Kasumi-1 (cell line): Measurements from ENCODE around the gene F13B.
"Not testable (repeated sequence)": the region's sequence is repeated elsewhere in the genome, so short reads cannot be mapped to it uniquely, and the experiment has no call there.

ENCODE experiments used
- DNase-seq, 2 experiments: peaks; one replicate each; lab custom pipeline; 2025; lab: John Stamatoyannopoulos, UW

Gene F13B

GRCh38 chr1:197041486-197042353, 25.3 kb downstream of the F13B start:
- DNase-seq: no peak

GRCh38 chr1:197036861-197037260, 30.2 kb downstream of the F13B start:
- no peak for DNase-seq

DNA sequence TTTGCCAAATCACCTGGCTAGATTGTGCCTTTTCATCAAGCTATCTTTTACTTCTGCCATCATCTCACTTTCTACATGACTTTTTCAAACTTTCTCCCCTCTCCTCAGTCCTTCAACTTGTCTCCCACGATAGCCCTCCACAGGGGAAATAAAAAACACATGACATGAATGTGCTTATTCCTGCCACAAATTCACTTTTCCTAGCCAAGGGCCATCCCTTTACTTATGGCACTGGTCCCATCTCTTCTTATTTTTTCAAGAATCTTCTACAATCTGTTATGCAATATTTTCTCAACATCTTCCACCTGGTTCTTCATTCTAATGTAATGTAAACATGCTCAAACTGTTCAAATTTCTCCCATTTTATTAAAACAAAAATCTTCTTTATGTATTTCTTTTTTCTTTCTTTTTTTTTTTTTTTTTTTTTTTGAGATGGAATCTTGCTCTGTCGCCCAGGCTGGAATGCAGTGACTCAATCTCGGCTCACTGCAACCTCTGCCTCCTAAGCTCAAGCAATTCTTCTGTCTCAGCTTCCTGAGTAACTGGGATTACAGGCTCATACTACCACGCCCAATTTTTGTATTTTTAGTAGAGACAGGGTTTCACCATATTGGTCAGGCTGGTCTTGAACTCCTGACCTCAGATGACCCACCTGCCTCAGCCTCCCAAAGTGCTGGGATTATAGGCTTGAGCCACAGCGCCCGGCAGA, 32.3 kb downstream of the F13B start:
- not testable (repeated sequence) for DNase-seq

- no peak for DNase-seq
Measured at GRCh38 chr1:197029749-197030148, 37.3 kb downstream of the F13B start.

- DNase-seq: no peak
Measured at GRCh38 chr1:197027359-197027758, 39.7 kb downstream of the F13B start.

GRCh38 chr1:197024460-197024859, 42.6 kb downstream of the F13B start:
- DNase-seq: no peak

DNA sequence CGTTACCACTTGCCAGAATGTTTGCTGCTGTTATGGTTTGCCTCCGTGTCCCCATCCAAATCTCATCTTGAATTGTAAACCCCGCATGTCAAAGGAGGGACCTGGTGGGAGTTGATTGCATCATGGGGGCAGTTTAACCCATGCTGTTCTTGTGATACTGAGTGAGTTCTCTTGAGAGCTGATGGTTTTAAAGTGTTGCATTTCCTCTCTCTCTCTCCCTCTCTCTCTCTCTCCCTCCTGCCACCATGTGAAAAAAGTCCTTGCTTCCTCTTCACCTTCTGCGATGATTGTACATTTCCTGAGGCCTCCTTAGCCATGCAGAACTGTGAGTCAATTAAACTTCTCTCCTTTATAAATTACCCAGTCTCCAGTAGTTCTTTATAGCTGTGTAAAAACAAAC, 45.3 kb downstream of the F13B start:
- no peak for DNase-seq

GRCh38 chr1:197017558-197018146, 49.4 kb downstream of the F13B start:
- DNase-seq: peak; percentile 30 to 41

DNA sequence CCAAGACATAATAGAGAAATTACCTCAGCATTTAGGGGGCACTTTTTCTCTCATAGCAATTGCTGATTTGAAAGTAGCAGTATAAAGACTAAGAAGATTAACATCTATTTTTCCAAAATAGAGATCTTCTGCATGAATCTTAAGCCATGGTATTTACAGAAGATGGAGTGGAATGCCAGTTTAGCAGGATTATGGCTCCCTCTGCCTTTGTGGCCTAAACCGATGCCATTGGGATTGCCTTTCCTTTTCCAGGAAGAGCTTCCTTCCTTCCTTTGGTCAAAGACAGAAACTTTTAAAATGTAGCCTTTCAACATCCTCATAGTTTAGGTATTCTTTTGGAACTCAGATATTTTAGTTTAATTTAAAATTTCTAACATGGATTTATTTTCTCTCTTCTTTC, 50.3 kb downstream of the F13B start:
- no peak for DNase-seq

GRCh38 chr1:197013234-197013633, 53.8 kb downstream of the F13B start:
- DNase-seq: no peak

DNA sequence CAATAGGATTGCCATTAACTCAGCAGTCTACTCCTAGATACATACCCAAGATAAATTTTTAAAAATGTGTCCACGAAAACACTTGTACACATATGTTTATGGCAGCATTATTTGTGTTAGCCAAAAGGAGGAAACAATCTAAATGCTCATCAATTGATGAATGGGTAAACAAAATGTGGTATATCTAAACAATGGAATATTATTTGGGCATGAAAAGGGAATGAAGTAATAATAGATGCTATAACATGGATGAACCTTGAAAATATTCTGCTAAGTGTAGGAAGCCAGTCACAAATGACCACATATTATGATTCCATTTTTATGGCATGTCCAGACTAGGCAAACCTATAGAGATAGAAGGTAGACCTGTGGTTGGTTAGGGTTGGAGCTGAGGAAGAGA, 55.4 kb downstream of the F13B start:
- no peak for DNase-seq

DNA sequence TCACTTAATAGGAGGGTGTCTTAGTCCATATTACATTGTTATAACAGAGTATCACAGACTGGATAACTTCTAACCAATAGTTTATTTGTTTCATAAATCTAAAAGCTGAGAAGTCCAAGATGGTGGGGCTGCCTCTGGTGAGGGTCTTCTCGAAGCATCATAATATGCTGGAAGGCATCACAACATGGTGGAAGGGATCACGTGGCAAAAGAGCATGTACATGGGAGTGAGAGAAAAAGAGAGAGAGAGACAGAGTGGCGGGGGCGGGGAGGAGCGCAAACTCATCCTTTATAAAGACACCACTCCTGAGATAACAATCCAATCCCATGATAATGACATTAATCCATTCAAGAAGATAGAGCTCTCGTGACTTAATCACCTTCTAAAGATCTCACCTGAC, 58.2 kb downstream of the F13B start:
- DNase-seq: no peak

DNA sequence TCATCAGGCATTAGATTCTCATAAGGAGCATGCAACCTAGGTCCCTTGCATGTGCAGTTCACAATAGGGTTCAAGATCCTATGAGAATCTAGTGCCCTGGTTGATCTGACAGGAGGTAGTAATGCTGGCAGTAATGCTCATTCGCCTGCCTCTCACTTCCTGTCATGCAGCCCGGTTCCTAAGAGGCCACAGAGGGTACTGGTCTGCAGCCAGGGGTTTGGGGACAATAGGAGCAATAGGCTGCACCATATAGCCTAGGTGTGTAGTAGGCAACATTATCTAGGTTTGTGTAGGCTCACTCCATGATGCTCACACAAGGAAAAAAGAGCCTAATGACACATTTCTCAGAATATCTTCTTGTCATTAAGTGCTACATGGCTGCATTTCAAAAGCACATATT, 63.9 kb downstream of the F13B start:
- no peak for DNase-seq

DNA sequence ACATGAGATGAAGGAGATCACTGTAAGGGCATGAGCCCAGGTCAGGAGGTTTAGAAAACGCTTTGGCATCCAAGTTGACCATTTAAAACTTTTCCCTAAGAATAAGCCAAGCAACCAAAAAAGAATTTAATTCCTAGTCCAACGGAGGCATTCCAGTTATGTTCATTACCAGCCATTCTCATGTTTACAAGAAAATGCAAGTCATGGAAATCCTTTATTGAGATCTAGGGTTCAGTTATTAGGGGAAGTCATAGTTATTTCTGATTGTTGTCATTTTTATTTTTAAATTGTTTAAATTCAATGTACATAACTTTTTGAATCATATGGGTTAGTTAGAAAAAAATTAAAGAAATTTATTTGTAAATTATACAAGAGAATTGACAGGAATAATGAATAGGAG, 65.2 kb downstream of the F13B start:
- no peak for DNase-seq

DNA sequence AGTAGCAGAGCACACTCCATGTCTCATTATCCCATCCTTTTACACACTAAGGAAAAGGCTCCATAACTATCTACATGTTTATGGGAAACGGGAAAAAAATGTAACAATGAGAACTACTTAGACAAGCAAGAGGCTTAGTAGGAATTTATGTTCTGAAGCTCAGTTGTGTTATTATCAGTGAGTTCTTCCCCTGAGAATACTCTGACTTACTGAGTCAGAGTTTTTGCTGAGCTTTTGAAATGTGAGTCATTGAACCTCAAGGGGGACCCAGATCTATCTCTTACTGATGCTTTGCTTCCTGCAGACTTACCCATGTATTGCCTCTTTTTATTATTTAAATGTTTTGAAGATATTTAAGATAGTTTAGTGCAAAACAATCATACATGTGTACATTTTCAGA, 69.6 kb downstream of the F13B start:
- no peak for DNase-seq

DNA sequence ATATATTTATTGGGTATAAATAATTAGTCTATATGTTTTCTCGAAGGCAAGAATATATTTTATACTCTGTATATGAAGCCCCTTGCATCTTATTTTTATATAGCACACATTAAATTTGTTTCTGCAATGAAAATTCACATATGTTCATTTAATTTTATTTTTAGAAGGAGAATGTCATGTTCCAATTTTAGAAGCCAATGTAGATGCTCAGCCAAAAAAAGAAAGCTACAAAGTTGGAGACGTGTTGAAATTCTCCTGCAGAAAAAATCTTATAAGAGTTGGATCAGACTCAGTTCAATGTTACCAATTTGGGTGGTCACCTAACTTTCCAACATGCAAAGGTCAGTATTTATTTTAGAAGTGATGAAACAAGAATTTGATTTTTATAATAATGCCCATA, 73.1 kb downstream of the F13B start:
- no peak for DNase-seq

GRCh38 chr1:196991919-196992651, 75.0 kb downstream of the F13B start:
- not testable (repeated sequence) for DNase-seq
